Type B pancreatic cell (in vitro differentiated cells): ENCODE data around the gene PPIE. TPM values are rescaled to one million over a fixed set of nuclear protein-coding genes. Genes with fewer than 3 reads are reported as not detected.
"Not testable (repeated sequence)": the region's sequence is repeated elsewhere in the genome, so short reads cannot be mapped to it uniquely, and the experiment has no call there.

Source experiments
- DNase-seq: peaks from one replicate; pipeline ENCODE4 v3.0.0; 2021; ENCODE audit warnings: mixed read lengths; ENCODE audit not compliant: unreplicated experiment; ENCODE audit errors: extremely low spot score
- H3K27ac Mint-ChIP-seq: 2 replicates; pipeline ENCODE4 v1.8.0; 2021; ENCODE audit warnings: mild to moderate bottlenecking, mixed read lengths
- H3K27me3 Mint-ChIP-seq: 2 replicates; pipeline ENCODE4 v1.8.0; 2021; ENCODE audit warnings: mixed read lengths
- H3K36me3 Mint-ChIP-seq: 2 replicates; pipeline ENCODE4 v1.8.0; 2021; ENCODE audit warnings: mixed read lengths
- H3K4me1 Mint-ChIP-seq: one replicate; pipeline ENCODE4 v1.8.0; 2021; ENCODE audit warnings: mixed read lengths; ENCODE audit not compliant: unreplicated experiment
- H3K4me3 Mint-ChIP-seq: 2 replicates; pipeline ENCODE4 v1.8.0; 2021; ENCODE audit warnings: mild to moderate bottlenecking, mixed read lengths
- H3K9me3 Mint-ChIP-seq: 2 replicates; pipeline ENCODE4 v1.8.0; 2021; ENCODE audit warnings: mixed read lengths
- total RNA-seq: library from RNA; stranded (reverse); gene quantifications from 2 replicates; pipeline ENCODE4 v1.2.1, GENCODE V29; 2021; ENCODE audit warnings: low replicate concordance
- TF ChIP-seq, protein P1 (sequence below): fragments of 200-600 bp; sonication (generic); conservative IDR thresholded peaks from 2 replicates; pipeline ENCODE4 v1.5.0; 2021; ENCODE audit warnings: antibody characterized with exemption, mild to moderate bottlenecking

PPIE gene
- total RNA-seq, 1 donor from 2014 or later = 50.0 TPM

- H3K4me3 Mint-ChIP-seq = peak overlapping the region; percentile 80
- H3K27me3 Mint-ChIP-seq, H3K36me3 Mint-ChIP-seq, H3K9me3 Mint-ChIP-seq, H3K27ac Mint-ChIP-seq, DNase-seq, H3K4me1 Mint-ChIP-seq: not testable (repeated sequence)
These were observed 31.7 kb downstream of the PPIE start for GRCh38 chr1:39770100-39771021.

- H3K4me3 Mint-ChIP-seq = peak within 1 kb of the TSS; percentile 80
- not testable (repeated sequence) for DNase-seq, H3K4me1 Mint-ChIP-seq, H3K27ac Mint-ChIP-seq, H3K9me3 Mint-ChIP-seq, H3K27me3 Mint-ChIP-seq, H3K36me3 Mint-ChIP-seq
These were observed 32.4 kb downstream of the PPIE start, which contains the start of gene OXCT2 for GRCh38 chr1:39771022-39771532. Gene OXCT2, minus strand, starts transcription at chr1:39771348. Its CDS starts 93 bp downstream, at chr1:39771255.

DNA sequence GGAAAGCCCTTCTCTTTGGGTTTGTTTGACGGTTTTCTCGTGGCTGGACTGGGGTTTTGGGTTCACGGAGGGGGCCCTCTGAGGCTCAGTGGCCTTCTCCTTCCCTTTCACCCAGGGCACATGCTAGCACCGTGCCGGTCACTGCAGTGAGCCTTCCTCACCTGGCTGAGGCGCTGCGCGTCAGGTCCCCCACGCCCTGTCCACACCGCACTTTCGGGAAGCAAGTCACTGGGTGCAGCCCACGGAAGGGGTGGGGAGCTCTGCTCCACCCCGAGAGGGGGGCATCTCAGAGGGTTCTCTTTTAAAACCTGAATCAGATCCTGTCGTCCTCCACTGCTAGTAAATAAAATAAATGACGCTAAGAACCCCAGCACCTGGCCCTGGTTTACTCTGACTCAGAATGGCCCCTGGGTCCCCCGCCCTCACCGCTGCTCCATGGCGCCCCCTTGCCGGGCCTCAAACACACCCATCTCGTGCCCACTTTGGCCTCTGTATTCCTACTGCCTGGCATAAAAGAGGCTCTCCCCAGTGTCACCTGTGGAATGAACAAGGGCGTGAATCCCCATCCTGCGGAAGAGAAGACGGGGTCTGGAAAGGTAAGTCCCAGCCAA, 34.8 kb downstream of the PPIE start:
- H3K4me1 Mint-ChIP-seq, H3K36me3 Mint-ChIP-seq, H3K4me3 Mint-ChIP-seq, H3K9me3 Mint-ChIP-seq, DNase-seq, H3K27ac Mint-ChIP-seq: not testable (repeated sequence)
- H3K27me3 Mint-ChIP-seq = peaks cover 16% of the 10 kb centered on the region

- not testable (repeated sequence) for H3K4me3 Mint-ChIP-seq, H3K9me3 Mint-ChIP-seq, DNase-seq, H3K36me3 Mint-ChIP-seq, H3K27ac Mint-ChIP-seq, H3K4me1 Mint-ChIP-seq
- H3K27me3 Mint-ChIP-seq = peaks cover 22% of the 10 kb centered on the region
These were observed 36.5 kb downstream of the PPIE start for GRCh38 chr1:39775141-39775540.

DNA sequence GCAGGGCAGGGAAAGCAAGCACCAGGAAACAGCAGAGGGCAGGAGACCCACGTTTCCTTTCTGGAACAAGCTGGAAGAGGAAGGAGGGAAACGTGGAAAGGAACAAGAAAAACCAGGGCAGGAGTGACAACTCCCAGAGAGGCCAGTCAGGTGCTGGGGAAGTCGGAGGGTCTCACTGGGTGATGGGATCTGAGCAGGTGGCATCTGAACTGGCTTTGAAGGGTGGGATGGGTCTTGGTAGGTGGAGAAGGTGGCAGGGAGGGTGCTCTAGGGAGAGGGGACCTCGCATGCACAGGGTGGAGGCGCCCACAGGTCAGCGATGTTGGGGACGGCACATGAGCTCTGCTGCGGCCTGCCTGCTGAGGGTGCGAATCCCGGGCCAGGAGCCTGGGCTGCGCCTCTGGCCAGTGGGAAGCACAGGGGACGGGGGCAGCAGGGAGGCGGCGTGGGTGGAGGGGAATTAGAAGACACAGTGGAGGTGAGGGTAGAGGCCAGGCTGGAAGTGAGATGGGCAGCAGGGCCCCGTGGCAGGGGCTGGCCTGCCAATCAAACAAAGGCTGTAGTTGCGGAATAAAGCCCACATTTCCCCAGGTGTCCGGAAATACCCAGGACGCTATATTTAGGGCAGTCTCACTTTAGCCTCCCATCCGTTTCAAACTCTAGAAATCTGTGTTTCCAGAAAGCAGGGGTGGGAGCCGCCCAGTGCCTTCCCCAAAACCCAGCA, 37.2 kb downstream of the PPIE start:
- H3K9me3 Mint-ChIP-seq, DNase-seq, H3K4me1 Mint-ChIP-seq, H3K27ac Mint-ChIP-seq, H3K36me3 Mint-ChIP-seq, H3K4me3 Mint-ChIP-seq: not testable (repeated sequence)
- H3K27me3 Mint-ChIP-seq = peaks cover 24% of the 10 kb centered on the region

DNA sequence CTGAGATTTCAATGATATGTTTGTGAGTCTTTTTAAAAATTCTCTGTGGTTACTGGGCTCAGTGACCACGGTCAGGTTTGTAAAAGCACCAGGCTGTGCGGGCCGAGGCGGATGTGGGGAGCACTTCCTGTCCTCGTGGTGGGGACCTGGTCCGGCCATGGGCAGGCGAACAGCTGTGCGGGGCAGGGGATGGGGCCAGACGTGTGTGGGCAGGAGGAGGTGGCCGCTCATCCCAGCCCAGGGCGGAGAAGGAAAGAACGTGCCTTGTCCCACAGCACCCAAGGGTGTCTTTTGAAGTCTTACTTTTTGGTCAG, 37.7 kb downstream of the PPIE start:
- Mint-ChIP-seq H3K4me3 (no peak overlapping the region), H3K27me3 (peaks cover 29% of the 10 kb centered on the region), H3K36me3 (no peaks in the 10 kb centered on the region), H3K9me3 (no peaks in the 10 kb centered on the region), H3K4me1 (no peaks in the 10 kb centered on the region), H3K27ac (no peak overlapping the region)
- DNase-seq = no peak
- TF ChIP-seq, protein P1, sequence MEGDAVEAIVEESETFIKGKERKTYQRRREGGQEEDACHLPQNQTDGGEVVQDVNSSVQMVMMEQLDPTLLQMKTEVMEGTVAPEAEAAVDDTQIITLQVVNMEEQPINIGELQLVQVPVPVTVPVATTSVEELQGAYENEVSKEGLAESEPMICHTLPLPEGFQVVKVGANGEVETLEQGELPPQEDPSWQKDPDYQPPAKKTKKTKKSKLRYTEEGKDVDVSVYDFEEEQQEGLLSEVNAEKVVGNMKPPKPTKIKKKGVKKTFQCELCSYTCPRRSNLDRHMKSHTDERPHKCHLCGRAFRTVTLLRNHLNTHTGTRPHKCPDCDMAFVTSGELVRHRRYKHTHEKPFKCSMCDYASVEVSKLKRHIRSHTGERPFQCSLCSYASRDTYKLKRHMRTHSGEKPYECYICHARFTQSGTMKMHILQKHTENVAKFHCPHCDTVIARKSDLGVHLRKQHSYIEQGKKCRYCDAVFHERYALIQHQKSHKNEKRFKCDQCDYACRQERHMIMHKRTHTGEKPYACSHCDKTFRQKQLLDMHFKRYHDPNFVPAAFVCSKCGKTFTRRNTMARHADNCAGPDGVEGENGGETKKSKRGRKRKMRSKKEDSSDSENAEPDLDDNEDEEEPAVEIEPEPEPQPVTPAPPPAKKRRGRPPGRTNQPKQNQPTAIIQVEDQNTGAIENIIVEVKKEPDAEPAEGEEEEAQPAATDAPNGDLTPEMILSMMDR = no peak

DNA sequence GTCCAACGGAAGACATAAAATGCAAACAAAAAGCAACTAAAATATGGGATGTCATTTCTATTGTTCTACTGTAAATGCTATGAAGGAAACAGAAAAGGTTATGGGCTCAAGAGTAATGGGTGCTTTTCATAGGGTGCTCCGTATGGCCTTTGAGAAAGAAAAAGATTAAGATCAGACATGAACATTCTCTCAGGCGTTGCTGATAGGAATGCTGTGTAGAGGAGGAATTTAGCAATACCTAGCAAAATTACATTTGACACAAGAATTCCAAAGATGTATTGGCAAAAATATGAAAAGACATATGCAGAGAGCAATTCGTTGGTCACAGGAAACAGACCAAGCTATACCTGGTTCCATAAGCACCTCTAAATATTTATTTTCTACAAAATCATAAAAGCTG, 38.2 kb downstream of the PPIE start:
- TF ChIP-seq, protein P1 = no peak
- Mint-ChIP-seq H3K27ac (no peak overlapping the region), H3K4me1 (no peaks in the 10 kb centered on the region), H3K9me3 (no peaks in the 10 kb centered on the region), H3K4me3 (no peak overlapping the region), H3K27me3 (peaks cover 32% of the 10 kb centered on the region), H3K36me3 (no peaks in the 10 kb centered on the region)
- DNase-seq = no peak

GRCh38 chr1:39777306-39777705, 38.6 kb downstream of the PPIE start:
- Mint-ChIP-seq H3K9me3 (no peaks in the 10 kb centered on the region), H3K4me3 (no peak overlapping the region), H3K27me3 (peaks cover 32% of the 10 kb centered on the region), H3K36me3 (no peaks in the 10 kb centered on the region), H3K27ac (no peak overlapping the region), H3K4me1 (no peaks in the 10 kb centered on the region)
- no peak for DNase-seq
- TF ChIP-seq, protein P1 = no peak

GRCh38 chr1:39777896-39778295, 39.2 kb downstream of the PPIE start:
- H3K36me3 Mint-ChIP-seq, H3K9me3 Mint-ChIP-seq, DNase-seq, H3K27ac Mint-ChIP-seq, H3K4me3 Mint-ChIP-seq, H3K4me1 Mint-ChIP-seq: not testable (repeated sequence)
- H3K27me3 Mint-ChIP-seq = peaks cover 35% of the 10 kb centered on the region

- H3K27me3 Mint-ChIP-seq = peaks cover 41% of the 10 kb centered on the region
These were observed 39.9 kb downstream of the PPIE start for GRCh38 chr1:39778463-39779099.

More at GRCh38 chr1:39778463-39779099, 39.9 kb downstream of the PPIE start:
- H3K4me1 Mint-ChIP-seq, DNase-seq, H3K36me3 Mint-ChIP-seq, H3K4me3 Mint-ChIP-seq, H3K27ac Mint-ChIP-seq, H3K9me3 Mint-ChIP-seq: not testable (repeated sequence)
